Glutamatergic neuron (in vitro differentiated cells): ENCODE measurements around the gene GSK3A. TPM values are rescaled to one million over a fixed set of nuclear protein-coding genes. Genes with fewer than 3 reads are reported as not detected.

Experiments
- DNase-seq: peaks from one replicate; pipeline ENCODE4 v3.0.0; 2022
- H3K27ac Mint-ChIP-seq: one replicate; pipeline ENCODE4 v1.8.0; 2020; ENCODE audit warnings: mild to moderate bottlenecking, mixed read lengths, inconsistent platforms; ENCODE audit not compliant: unreplicated experiment
- H3K27me3 Mint-ChIP-seq: one replicate; pipeline ENCODE4 v1.8.0; 2020; ENCODE audit warnings: mild to moderate bottlenecking, moderate library complexity, mixed read lengths, inconsistent platforms; ENCODE audit not compliant: unreplicated experiment
- H3K36me3 Mint-ChIP-seq: one replicate; pipeline ENCODE4 v1.8.0; 2020; ENCODE audit warnings: mild to moderate bottlenecking, mixed read lengths, inconsistent platforms; ENCODE audit not compliant: unreplicated experiment
- H3K4me1 Mint-ChIP-seq: one replicate; pipeline ENCODE4 v1.8.0; 2020; ENCODE audit warnings: mild to moderate bottlenecking, low read depth, mixed read lengths, inconsistent platforms; ENCODE audit not compliant: unreplicated experiment
- H3K4me3 Mint-ChIP-seq: one replicate; pipeline ENCODE4 v1.8.0; 2020; ENCODE audit warnings: mild to moderate bottlenecking, mixed read lengths, inconsistent platforms; ENCODE audit not compliant: unreplicated experiment
- H3K9me3 Mint-ChIP-seq: one replicate; pipeline ENCODE4 v1.8.0; 2020; ENCODE audit warnings: mild to moderate bottlenecking, moderate library complexity, mixed read lengths, inconsistent platforms; ENCODE audit not compliant: unreplicated experiment
- total RNA-seq: library from RNA; stranded (reverse); fragmentation: NEBNext Ultra II Directional; extraction: Animal tissue kit (Norgen Biotek cat#: 25700); gene quantifications from one replicate; pipeline ENCODE4 v1.2.1, GENCODE V29; 2021; ENCODE audit not compliant: unreplicated experiment
- TF ChIP-seq, protein P1 (sequence below): fragments of 200-600 bp; sonication (generic); IDR thresholded peaks from one replicate; pipeline ENCODE4 v1.5.0; 2021; ENCODE audit not compliant: partially characterized antibody, unreplicated experiment

The GSK3A gene
- total RNA-seq, 1 donor from 2014 or later = 83.2 TPM

DNA sequence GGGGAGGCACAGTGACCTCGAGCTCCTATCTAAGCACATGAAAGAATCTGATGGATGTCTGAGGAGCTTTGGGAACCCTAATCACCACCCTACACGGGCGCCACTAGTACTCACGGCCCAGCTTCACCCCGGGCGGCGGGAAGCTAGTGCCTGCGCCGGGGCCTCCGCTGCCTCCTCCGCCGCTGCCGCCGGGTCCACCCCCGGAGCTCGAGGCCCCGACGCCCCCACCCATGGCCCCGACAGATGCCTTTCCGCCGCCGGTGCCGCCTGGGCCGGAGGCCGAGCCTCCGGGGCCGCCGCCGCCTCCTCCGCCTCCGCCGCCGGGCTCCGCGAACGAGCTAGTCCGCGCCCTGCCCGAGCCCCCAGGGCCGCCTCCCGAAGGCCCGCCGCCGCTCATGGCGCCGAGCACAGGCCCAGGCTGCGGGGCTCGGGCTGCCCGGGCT, 312 bp downstream of the GSK3A start:
- TF ChIP-seq, protein P1, sequence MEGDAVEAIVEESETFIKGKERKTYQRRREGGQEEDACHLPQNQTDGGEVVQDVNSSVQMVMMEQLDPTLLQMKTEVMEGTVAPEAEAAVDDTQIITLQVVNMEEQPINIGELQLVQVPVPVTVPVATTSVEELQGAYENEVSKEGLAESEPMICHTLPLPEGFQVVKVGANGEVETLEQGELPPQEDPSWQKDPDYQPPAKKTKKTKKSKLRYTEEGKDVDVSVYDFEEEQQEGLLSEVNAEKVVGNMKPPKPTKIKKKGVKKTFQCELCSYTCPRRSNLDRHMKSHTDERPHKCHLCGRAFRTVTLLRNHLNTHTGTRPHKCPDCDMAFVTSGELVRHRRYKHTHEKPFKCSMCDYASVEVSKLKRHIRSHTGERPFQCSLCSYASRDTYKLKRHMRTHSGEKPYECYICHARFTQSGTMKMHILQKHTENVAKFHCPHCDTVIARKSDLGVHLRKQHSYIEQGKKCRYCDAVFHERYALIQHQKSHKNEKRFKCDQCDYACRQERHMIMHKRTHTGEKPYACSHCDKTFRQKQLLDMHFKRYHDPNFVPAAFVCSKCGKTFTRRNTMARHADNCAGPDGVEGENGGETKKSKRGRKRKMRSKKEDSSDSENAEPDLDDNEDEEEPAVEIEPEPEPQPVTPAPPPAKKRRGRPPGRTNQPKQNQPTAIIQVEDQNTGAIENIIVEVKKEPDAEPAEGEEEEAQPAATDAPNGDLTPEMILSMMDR = no peak
- no peaks in the 10 kb centered on the region for H3K36me3 Mint-ChIP-seq
- DNase-seq = no peak
- H3K27me3 Mint-ChIP-seq = peaks cover 11% of the 10 kb centered on the region
- H3K9me3 Mint-ChIP-seq = peaks cover 10% of the 10 kb centered on the region
- H3K4me3 Mint-ChIP-seq = peak overlapping the region; percentile 93
- peaks cover 11% of the 10 kb centered on the region for H3K4me1 Mint-ChIP-seq
- peak overlapping the region; percentile 79 for H3K27ac Mint-ChIP-seq

DNA sequence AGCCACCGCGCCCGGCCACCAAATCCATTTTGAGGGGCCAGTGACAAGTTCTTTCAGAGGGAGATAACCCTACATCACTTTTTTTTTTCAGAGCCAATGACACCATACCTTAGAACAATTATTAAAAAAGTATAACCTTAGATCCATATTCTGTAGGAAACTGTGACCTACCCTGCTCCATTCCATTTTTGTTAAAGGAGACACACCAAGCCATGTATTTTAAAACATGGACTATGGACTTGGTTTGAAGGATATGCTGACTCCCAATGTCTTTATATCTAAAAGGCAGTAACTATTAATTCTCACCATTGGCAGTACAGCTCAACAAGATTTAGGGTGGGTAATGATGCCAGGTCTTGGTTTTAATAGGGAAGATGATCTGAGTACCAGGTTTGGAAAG, 1.1 kb downstream of the GSK3A start:
- Mint-ChIP-seq H3K36me3 (no peaks in the 10 kb centered on the region), H3K4me3 (peak overlapping the region; percentile 93), H3K27ac (peak overlapping the region; percentile 28), H3K4me1 (peaks cover 11% of the 10 kb centered on the region), H3K27me3 (peaks cover 11% of the 10 kb centered on the region), H3K9me3 (peaks cover 10% of the 10 kb centered on the region)
- TF ChIP-seq, protein P1 = no peak
- no peak for DNase-seq

DNA sequence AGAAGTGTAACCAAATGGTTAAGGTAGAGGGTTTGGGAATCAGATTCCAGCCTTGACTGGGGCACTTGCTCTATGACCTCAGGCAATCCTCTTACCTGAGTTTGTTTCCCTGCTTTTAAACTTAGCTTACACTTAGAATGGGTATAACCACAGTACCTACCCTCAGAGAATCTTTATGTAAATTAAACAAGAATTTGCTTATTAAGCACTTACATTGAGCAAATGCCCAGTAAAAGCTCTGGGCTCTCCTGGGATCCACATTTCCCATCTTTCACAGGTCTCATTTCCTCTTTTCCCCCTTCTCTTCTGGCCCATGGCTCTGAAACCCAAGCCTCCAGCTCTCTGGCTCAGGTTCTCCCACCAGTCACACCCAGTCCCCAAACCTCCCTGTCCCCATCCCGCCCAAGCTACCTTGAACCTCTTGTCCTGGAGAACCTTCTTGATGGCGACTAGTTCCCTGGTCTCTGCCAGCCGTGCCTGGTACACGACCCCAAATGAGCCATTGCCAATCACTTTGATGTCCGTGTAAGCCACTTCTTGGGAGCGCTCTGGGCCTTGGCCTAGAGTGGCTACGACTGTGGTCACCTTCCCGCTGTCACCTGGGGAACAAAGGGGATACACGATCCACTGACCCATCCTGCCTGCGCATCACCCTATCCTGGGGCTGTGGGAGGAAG, 2.7 kb downstream of the GSK3A start:
- no peak for DNase-seq
- no peaks in the 10 kb centered on the region for H3K36me3 Mint-ChIP-seq
- TF ChIP-seq, protein P1 = no peak
- no peak overlapping the region for H3K27ac Mint-ChIP-seq
- H3K27me3 Mint-ChIP-seq = peaks cover 9% of the 10 kb centered on the region
- H3K9me3 Mint-ChIP-seq = peaks cover 10% of the 10 kb centered on the region
- H3K4me3 Mint-ChIP-seq = peak overlapping the region; percentile 46
- peaks cover 9% of the 10 kb centered on the region for H3K4me1 Mint-ChIP-seq

DNA sequence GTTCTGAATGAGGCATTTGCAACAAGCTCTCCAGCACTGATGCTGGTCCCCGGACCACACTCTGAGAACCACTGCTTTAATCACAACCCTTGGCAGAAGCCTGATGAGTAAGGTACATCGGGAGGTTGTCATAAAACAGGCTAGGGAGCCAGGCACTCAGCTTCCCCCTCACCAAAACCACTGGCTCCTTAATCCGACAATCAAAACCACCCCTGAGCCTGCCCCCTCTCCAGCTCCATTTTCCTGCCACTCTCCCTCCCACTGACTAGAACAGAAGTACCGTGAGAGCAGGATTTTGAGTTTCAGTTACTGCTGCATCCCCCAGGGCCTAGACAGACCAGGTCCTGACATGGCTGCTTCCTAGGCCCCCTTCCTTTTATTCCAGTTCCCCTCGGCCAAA, 7.2 kb downstream of the GSK3A start:
- H3K27me3 Mint-ChIP-seq = peaks cover 4% of the 10 kb centered on the region
- peaks cover 2% of the 10 kb centered on the region for H3K9me3 Mint-ChIP-seq
- TF ChIP-seq, protein P1 = no peak
- DNase-seq = no peak
- H3K4me1 Mint-ChIP-seq = peaks cover 6% of the 10 kb centered on the region
- peak overlapping the region; percentile 28 for H3K27ac Mint-ChIP-seq
- no peaks in the 10 kb centered on the region for H3K36me3 Mint-ChIP-seq
- no peak overlapping the region for H3K4me3 Mint-ChIP-seq

DNA sequence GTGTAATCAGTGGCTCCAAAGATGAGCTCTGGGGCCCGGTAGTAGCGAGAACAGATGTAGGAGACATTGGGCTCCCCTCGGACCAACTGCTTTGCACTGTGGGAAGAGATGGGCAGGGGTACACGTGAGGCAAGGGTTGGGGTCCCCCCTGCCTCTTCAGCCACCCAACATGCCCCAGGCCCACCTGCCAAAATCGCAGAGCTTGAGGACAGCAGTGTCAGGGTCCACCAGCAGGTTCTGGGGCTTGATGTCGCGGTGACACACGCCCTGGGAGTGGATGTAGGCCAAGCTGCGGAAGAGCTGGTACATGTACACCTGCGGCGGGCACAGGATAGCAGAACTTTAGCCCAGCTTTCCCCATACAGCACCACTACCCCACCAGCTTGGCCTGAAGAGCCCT, 8.0 kb downstream of the GSK3A start:
- peaks cover 10% of the 10 kb centered on the region for H3K4me1 Mint-ChIP-seq
- peaks cover 5% of the 10 kb centered on the region for H3K36me3 Mint-ChIP-seq
- no peak overlapping the region for H3K27ac Mint-ChIP-seq
- peaks cover 2% of the 10 kb centered on the region for H3K9me3 Mint-ChIP-seq
- DNase-seq = no peak
- no peak overlapping the region for H3K4me3 Mint-ChIP-seq
- H3K27me3 Mint-ChIP-seq = peaks cover 4% of the 10 kb centered on the region
- TF ChIP-seq, protein P1 = no peak
